A673 (cell line): ENCODE results near the gene RGPD8. TPM values are rescaled to one million over a fixed set of nuclear protein-coding genes. Genes with fewer than 3 reads are reported as not detected.
A peak's percentile ranks its signal among the peaks of the same experiment; 100 is the strongest.
"Not testable (repeated sequence)": the region's sequence is repeated elsewhere in the genome, so short reads cannot be mapped to it uniquely, and the experiment has no call there.

Experiments
- BruUV-seq: library from RNA; stranded (reverse); fragments of 400-500 nt; replicated peaks from 2 replicates; lab custom pipeline; 2021; lab: Mats Ljungman, UMichigan
- CTCF ChIA-PET: fragments of 300-600 bp; sonication (Branson Sonifier 250); formaldehyde crosslinking; loops from one replicate; lab custom pipeline; 2022; ENCODE audit warnings: antibody characterized with exemption; lab: Charles Lee
- POLR2A ChIA-PET: fragments of 300-600 bp; sonication (Branson Sonifier 250); formaldehyde crosslinking; loops from one replicate; lab custom pipeline; 2022; ENCODE audit warnings: antibody characterized with exemption; ENCODE audit not compliant: low non-redundant PET; lab: Charles Lee
- DNase-seq: peaks from one replicate; pipeline ENCODE4 v3.0.0-alpha.2; 2015; ENCODE audit warnings: low spot score
- H3K27ac ChIP-seq: fragments of 200-600 bp; sonication (generic); 2 replicates; pipeline ENCODE4 v1.5.1; 2016; ENCODE audit warnings: mixed run types, low read depth, mild to moderate bottlenecking, mixed read lengths, antibody characterized with exemption, low read length; ENCODE audit not compliant: poor library complexity, severe bottlenecking
- H3K27me3 ChIP-seq: fragments of 200-600 bp; sonication (generic); replicated peaks from 2 replicates; pipeline ENCODE4 v1.6.1; 2017; ENCODE audit warnings: mixed run types, low read depth, mild to moderate bottlenecking, mixed read lengths, antibody characterized with exemption, low read length; ENCODE audit not compliant: insufficient read depth, poor library complexity
- H3K36me3 ChIP-seq: fragments of 200-600 bp; sonication (generic); 2 replicates; pipeline ENCODE4 v1.6.1; 2016; ENCODE audit warnings: mixed run types, mild to moderate bottlenecking, mixed read lengths, antibody characterized with exemption, low read length; ENCODE audit not compliant: insufficient read depth, poor library complexity, severe bottlenecking
- H3K4me1 ChIP-seq: fragments of 200-600 bp; sonication (generic); 2 replicates; pipeline ENCODE4 v1.6.1; 2017; ENCODE audit warnings: mixed run types, mild to moderate bottlenecking, mixed read lengths, antibody characterized with exemption, low read length; ENCODE audit not compliant: insufficient read depth, poor library complexity, severe bottlenecking
- H3K4me3 ChIP-seq: fragments of 200-600 bp; sonication (generic); 2 replicates; pipeline ENCODE4 v1.5.1; 2016; ENCODE audit warnings: low read depth, mixed run types, mild to moderate bottlenecking, mixed read lengths, low read length; ENCODE audit not compliant: poor library complexity, severe bottlenecking
- H3K9me3 ChIP-seq: fragments of 200-600 bp; sonication (generic); 2 replicates; pipeline ENCODE4 v1.6.1; 2016; ENCODE audit warnings: mixed run types, low read depth, mild to moderate bottlenecking, mixed read lengths, antibody characterized with exemption, low read length; ENCODE audit not compliant: poor library complexity, severe bottlenecking
- EZH2 ChIP-seq: fragments of 200-600 bp; sonication (generic); IDR thresholded peaks from 2 replicates; pipeline ENCODE4 v1.6.1; 2017; ENCODE audit warnings: borderline replicate concordance, low read depth, mild to moderate bottlenecking, mixed read lengths, antibody characterized with exemption, low read length; ENCODE audit not compliant: poor library complexity, severe bottlenecking
- intact Hi-C: fragments of 100-400 bp; cut with micrococcal nuclease; formaldehyde crosslinking; loops from one replicate; pipeline ENCODE4 v1.10.0; 2022; ENCODE audit not compliant: unreplicated experiment
- total RNA-seq: library from RNA; stranded (reverse); gene quantifications from 2 replicates; pipeline ENCODE4 v1.2.3, GENCODE V29; 2021
- TF ChIP-seq, protein P1 (sequence below): fragments of 300-800, 200-600 bp; sonication (generic); conservative IDR thresholded peaks from 2 replicates; pipeline ENCODE4 v1.5.1; 2017; ENCODE audit warnings: low read depth, mild to moderate bottlenecking, antibody characterized with exemption, low read length, moderate library complexity, mixed read lengths

Gene RGPD8
- total RNA-seq, 1 experiment from 2014 or later = 19.9 TPM

DNA sequence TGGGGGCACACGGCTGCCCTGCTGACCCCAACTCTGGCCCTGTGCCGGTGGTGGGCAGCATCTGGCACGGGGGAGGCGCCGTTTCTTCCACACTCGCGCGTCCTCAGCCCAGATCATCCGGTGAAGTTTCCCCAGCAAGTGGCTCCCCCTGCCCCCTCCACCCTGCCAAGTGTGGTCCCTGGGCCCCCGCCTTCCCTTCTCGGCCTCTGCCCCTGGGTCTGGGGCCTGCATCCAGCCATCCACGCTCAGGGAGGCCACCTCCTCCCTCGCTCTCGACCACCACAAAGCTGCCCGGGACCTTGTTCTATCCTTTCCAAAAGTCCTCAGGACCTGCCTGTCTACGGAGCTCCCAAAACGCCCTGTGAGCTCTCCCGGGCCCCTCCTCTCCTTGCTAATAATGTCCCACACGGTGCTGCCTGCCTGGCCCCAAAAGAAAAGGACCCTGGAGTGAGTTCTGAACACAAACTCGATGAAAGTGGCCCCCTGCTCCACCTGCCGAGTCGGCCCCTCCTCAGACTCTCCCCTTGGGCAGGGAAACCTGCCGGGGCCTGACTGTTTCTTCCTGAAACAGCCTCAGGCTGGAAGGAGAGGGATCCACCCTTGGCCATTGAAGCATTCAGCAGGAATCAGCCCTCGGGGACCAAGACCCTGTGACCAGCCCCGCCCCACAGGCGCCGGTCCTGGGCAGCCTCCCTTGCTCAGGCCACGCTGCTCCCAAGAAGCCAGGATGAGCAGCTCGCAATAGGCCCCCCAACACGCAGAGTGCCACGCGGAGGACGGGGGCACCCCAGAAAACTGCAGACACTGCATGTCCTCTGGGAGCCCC is 1.7 kb upstream of the RGPD8 start:
- BruUV-seq, H3K9me3 ChIP-seq, POLR2A ChIA-PET, H3K27ac ChIP-seq, DNase-seq, H3K36me3 ChIP-seq, H3K4me1 ChIP-seq, H3K27me3 ChIP-seq, H3K4me3 ChIP-seq: not testable (repeated sequence)
- intact Hi-C loops = loop anchor here (5.0 kb wide), 1 partner anchor 178 kb away; the partner anchor contains the start of gene ZC3H8
- CTCF ChIA-PET = interaction anchor here (0.7 kb wide), 1 partner anchor 386 kb away, joined by 3 read pairs; no protein-coding TSS in a partner anchor

DNA sequence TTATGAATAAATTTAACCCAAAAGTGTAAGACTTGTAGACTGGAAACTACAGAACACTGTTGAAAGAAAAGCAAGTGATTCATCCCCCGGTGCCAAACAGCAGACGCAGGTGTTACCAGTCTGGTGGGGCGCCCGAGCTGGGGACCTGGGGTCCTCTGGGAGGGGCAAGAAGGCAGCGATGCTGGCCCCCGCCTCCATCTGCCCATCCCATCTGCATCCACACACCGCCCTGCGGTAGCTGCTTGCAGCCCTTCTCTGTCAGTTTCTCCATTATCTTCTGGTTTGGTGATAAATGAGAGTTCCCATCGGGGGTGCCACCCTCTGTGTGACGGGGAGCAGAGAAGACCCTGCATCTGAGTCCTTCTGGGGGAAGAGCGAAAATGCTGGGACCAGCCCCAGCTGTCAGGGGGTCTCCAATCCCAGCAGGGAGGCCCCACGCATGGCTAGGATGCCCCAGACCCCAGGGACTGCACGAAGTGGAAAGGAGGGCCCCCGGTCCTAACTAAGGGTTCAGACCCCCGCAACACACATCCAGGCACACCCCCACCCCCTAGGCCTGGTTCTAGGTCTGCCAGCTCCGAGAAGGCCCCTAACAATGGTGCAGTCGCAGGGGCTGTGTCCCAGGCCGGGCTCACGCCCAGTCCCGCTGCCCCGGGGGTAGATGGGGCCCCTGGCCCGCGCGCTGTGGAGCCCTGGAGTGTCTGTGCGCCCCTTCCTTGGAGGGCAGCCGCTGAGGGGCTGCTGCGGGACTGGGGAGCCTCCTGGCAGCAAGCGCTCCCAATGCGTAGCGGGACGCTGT is 686 bp upstream of the RGPD8 start:
- intact Hi-C loops = loop anchor here (5.0 kb wide), 1 partner anchor 177 kb away; the partner anchor contains the start of gene ZC3H8
- POLR2A ChIA-PET = no interaction called here
- Histone ChIP-seq H3K4me3 (no peak overlapping the region), H3K9me3 (no peaks in the 10 kb centered on the region), H3K4me1 (peaks cover 6% of the 10 kb centered on the region), H3K27ac (no peak overlapping the region), H3K36me3 (no peaks in the 10 kb centered on the region), H3K27me3 (no peaks in the 10 kb centered on the region)
- DNase-seq = no peak
- CTCF ChIA-PET = no interaction called here
- BruUV-seq = no TSS peak
- no peak for TF ChIP-seq EZH2
- TF ChIP-seq, protein P1, sequence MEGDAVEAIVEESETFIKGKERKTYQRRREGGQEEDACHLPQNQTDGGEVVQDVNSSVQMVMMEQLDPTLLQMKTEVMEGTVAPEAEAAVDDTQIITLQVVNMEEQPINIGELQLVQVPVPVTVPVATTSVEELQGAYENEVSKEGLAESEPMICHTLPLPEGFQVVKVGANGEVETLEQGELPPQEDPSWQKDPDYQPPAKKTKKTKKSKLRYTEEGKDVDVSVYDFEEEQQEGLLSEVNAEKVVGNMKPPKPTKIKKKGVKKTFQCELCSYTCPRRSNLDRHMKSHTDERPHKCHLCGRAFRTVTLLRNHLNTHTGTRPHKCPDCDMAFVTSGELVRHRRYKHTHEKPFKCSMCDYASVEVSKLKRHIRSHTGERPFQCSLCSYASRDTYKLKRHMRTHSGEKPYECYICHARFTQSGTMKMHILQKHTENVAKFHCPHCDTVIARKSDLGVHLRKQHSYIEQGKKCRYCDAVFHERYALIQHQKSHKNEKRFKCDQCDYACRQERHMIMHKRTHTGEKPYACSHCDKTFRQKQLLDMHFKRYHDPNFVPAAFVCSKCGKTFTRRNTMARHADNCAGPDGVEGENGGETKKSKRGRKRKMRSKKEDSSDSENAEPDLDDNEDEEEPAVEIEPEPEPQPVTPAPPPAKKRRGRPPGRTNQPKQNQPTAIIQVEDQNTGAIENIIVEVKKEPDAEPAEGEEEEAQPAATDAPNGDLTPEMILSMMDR = no peak

DNA sequence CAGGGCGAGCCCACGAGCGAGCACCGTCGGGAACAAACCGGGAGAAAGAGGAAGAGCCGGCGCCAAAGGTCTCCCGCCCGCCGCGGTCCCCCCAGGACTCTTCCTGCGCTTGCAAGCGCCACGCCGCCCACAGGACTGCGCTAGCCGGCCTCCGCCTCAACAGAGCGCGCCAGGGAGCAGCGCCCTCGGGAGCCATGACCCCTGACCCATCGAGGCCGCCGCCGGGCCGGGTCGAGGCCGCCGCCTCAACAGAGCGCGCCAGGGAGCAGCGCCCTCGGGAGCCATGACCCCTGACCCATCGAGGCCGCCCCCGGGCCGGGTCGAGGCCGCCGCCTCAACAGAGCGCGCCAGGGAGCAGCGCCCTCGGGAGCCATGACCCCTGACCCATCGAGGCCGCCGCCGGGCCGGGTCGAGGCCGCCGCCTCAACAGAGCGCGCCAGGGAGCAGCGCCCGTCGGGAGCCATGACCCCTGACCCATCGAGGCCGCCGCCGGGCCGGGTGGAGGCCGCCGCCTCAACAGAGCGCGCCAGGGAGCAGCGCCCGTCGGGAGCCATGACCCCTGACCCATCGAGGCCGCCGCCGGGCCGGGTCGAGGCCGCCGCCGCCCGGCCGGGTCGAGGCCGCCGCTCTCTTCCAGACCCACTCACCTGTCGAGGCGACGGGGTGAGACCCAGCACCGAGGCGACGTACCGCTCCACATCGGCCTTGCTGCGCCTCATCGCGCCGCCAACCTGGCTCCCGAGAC is 538 bp downstream of the RGPD8 start:
- peak overlapping the region; percentile 49 for H3K4me3 ChIP-seq
- intact Hi-C loops = loop anchor here (5.0 kb wide), 1 partner anchor 176 kb away; the partner anchor contains the start of gene ZC3H8
- ChIA-PET POLR2A (interaction anchor here (0.6 kb wide), 1 partner anchor 243 kb away, joined by 9 read pairs; no protein-coding TSS in a partner anchor), CTCF (interaction anchor here (0.6 to 0.7 kb wide), 7 partner anchors 23 to 550 kb away, joined by 3 to 11 read pairs (median 4); no protein-coding TSS in a partner anchor)
- H3K4me1 ChIP-seq, H3K9me3 ChIP-seq, H3K27me3 ChIP-seq, BruUV-seq, DNase-seq, H3K36me3 ChIP-seq: not testable (repeated sequence)
- H3K27ac ChIP-seq = peak overlapping the region; percentile 47

DNA sequence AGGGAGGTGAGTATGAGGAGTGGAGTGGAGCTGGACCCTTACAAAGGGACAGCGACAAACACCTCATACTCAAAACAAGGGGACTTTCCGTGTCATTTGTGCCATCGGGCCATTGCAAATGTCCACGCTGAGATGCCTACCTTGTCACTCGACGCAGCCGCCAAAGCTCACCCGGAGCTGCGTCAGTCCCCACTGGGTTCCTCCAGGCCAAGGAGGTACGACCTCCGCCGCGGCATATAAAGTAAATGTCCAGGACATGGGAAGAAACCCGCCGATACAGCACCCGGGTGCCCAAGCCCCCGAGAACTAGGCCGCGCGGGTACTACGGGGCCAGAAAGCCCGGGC is 1.1 kb downstream of the RGPD8 start:
- BruUV-seq, H3K36me3 ChIP-seq, H3K9me3 ChIP-seq, H3K27me3 ChIP-seq, POLR2A ChIA-PET, H3K4me1 ChIP-seq, DNase-seq: not testable (repeated sequence)
- H3K4me3 ChIP-seq = peak overlapping the region; percentile 49
- CTCF ChIA-PET = interaction anchor here (0.9 kb wide), 1 partner anchor 173 kb away, joined by 3 read pairs; no protein-coding TSS in a partner anchor
- peak overlapping the region; percentile 47 for H3K27ac ChIP-seq
- intact Hi-C loops = loop anchor here (5.0 kb wide), 1 partner anchor 175 kb away; the partner anchor contains the start of gene ZC3H8

DNA sequence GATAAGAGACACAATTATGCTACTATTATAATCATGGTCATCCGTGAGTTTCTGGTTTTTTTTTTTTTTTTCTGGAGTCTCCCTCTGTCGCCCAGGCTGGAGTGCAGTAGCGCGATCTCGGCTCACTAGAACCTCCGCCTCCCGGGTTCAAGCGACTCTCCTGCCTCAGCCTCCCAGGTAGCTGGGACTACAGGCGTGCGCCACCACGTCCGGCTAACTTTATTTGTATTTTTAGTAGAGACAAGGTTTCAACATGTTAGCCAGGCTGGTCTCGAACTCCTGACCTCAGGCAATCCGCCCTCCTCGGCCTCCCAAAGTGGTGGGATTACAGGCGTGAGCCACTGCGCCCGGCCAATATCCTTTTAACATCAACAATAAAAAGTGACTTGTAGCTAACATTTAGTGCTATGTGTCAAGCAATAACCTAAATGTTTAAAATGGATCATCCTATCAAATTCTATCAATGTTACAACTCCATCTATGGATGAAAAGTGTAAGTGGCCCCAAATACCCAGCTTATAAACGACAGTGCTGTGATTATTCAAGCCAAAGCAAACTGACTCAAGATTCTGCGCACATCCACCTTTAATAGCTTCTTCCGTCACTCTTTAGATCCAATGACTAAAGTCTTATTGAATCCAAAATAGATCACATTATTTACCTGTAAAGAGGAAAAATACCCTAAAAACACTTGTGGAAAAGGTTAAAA is 1.7 kb downstream of the RGPD8 start:
- H3K27ac ChIP-seq, H3K4me1 ChIP-seq, H3K9me3 ChIP-seq, H3K36me3 ChIP-seq, POLR2A ChIA-PET, BruUV-seq, H3K27me3 ChIP-seq: not testable (repeated sequence)
- intact Hi-C loops = loop anchor here (5.0 kb wide), 1 partner anchor 174 kb away; the partner anchor contains the start of gene ZC3H8
- CTCF ChIA-PET = interaction anchor here (0.9 kb wide), 1 partner anchor 172 kb away, joined by 3 read pairs; no protein-coding TSS in a partner anchor
- peak overlapping the region; percentile 49 for H3K4me3 ChIP-seq
- peak; percentile 53 for DNase-seq
